ENCODE results near the gene DLG1.
"Not testable (repeated sequence)": the region's sequence is repeated elsewhere in the genome, so short reads cannot be mapped to it uniquely, and the experiment has no call there.

DLG1 gene

GRCh38 chr3:197117114-197117513, 181.3 kb downstream of the DLG1 start:
- DNase-seq (ENCODE audit: low read depth in 2 of 2, low spot score in 1 of 2) = no peak

- DNase-seq (ENCODE audit: low read depth in 2 of 2, low spot score in 1 of 2) = no peak
Measured at GRCh38 chr3:197114007-197114406, 184.4 kb downstream of the DLG1 start.

- no peak for DNase-seq (ENCODE audit: low read depth in 2 of 2, low spot score in 1 of 2)
Measured at GRCh38 chr3:197111685-197112084, 186.7 kb downstream of the DLG1 start.

- no peak for DNase-seq (ENCODE audit: low read depth in 2 of 2, low spot score in 1 of 2)
Measured at GRCh38 chr3:197105786-197106185, 192.6 kb downstream of the DLG1 start.

- DNase-seq (ENCODE audit: low read depth in 2 of 2, low spot score in 1 of 2) = no peak
Measured at GRCh38 chr3:197104738-197105137, 193.7 kb downstream of the DLG1 start.

GRCh38 chr3:197103766-197104165, 194.6 kb downstream of the DLG1 start:
- no peak for DNase-seq (ENCODE audit: low read depth in 2 of 2, low spot score in 1 of 2)

- no peak for DNase-seq (ENCODE audit: low read depth in 2 of 2, low spot score in 1 of 2)
Measured at GRCh38 chr3:197093871-197094270, 204.5 kb downstream of the DLG1 start.

- DNase-seq (ENCODE audit: low read depth in 2 of 2, low spot score in 1 of 2) = no peak
Measured at GRCh38 chr3:197088370-197088769, 210.0 kb downstream of the DLG1 start.

GRCh38 chr3:197085137-197085536, 213.3 kb downstream of the DLG1 start:
- DNase-seq (ENCODE audit: low read depth in 2 of 2, low spot score in 1 of 2) = no peak

GRCh38 chr3:197083486-197083885, 214.9 kb downstream of the DLG1 start:
- DNase-seq (ENCODE audit: low read depth in 2 of 2, low spot score in 1 of 2) = no peak

GRCh38 chr3:197082871-197083270, 215.5 kb downstream of the DLG1 start:
- DNase-seq (ENCODE audit: low read depth in 2 of 2, low spot score in 1 of 2) = no peak

- no peak for DNase-seq (ENCODE audit: low read depth in 2 of 2, low spot score in 1 of 2)
Measured at GRCh38 chr3:197080344-197080743, 218.1 kb downstream of the DLG1 start.

- no peak for DNase-seq (ENCODE audit: low read depth in 2 of 2, low spot score in 1 of 2)
Measured at GRCh38 chr3:197076415-197076814, 222.0 kb downstream of the DLG1 start.

GRCh38 chr3:197068077-197068476, 230.3 kb downstream of the DLG1 start:
- no peak for DNase-seq (ENCODE audit: low read depth in 2 of 2, low spot score in 1 of 2)

- no peak for DNase-seq (ENCODE audit: low read depth in 2 of 2, low spot score in 1 of 2)
Measured at GRCh38 chr3:197064771-197065170, 233.6 kb downstream of the DLG1 start.

- DNase-seq (ENCODE audit: low read depth in 2 of 2, low spot score in 1 of 2) = no peak
Measured at GRCh38 chr3:197062446-197062845, 236.0 kb downstream of the DLG1 start.

- not testable (repeated sequence) for DNase-seq (ENCODE audit: low read depth in 2 of 2, low spot score in 1 of 2)
Measured at GRCh38 chr3:197051637-197052036, 246.8 kb downstream of the DLG1 start.

- no peak for DNase-seq (ENCODE audit: low read depth in 2 of 2, low spot score in 1 of 2)
Measured at GRCh38 chr3:197050511-197050910, 247.9 kb downstream of the DLG1 start.

- no peak for DNase-seq (ENCODE audit: low read depth in 2 of 2, low spot score in 1 of 2)
Measured at GRCh38 chr3:197042539-197042938, 255.9 kb downstream of the DLG1 start.

- DNase-seq (ENCODE audit: low read depth in 2 of 2, low spot score in 1 of 2) = no peak
Measured at GRCh38 chr3:197041875-197042488, 256.4 kb downstream of the DLG1 start.

GRCh38 chr3:197040658-197041057, 257.8 kb downstream of the DLG1 start:
- no peak for DNase-seq (ENCODE audit: low read depth in 2 of 2, low spot score in 1 of 2)

GRCh38 chr3:197038679-197039462, 259.5 kb downstream of the DLG1 start:
- DNase-seq (ENCODE audit: low read depth in 2 of 2, low spot score in 1 of 2) = no peak

- DNase-seq (ENCODE audit: low read depth in 2 of 2, low spot score in 1 of 2) = no peak
Measured at GRCh38 chr3:197035577-197035976, 262.8 kb downstream of the DLG1 start.
